Skin epidermis (tissue), 12 donors: Measurements from ENCODE around the gene CSGALNACT2.
A peak's percentile ranks its signal among the peaks of the same experiment; 100 is the strongest.

Experiments
- H3K27ac ChIP-seq, 21 experiments: fragments of 200-600 bp; sonication (generic) in 11 of 21; one replicate each; pipeline ENCODE4 v1.5.0; 2020; ENCODE audit warnings: mild to moderate bottlenecking in 3 of 21, inconsistent platforms in 2 of 21, moderate library complexity in 2 of 21
- H3K4me3 ChIP-seq, 7 experiments: fragments of 200-600 bp; sonication (generic) in 2 of 7; one replicate each; pipeline ENCODE4 v1.5.0; 2020; ENCODE audit warnings: inconsistent platforms in 2 of 7, mild to moderate bottlenecking in 2 of 7, moderate library complexity in 1 of 7

CSGALNACT2 gene

GRCh38 chr10:43111101-43111500 is 27.1 kb upstream of the CSGALNACT2 start:
- H3K27ac ChIP-seq = peak overlapping the region in 9 of 21 experiments; percentile 4 to 79 (median 35)

DNA sequence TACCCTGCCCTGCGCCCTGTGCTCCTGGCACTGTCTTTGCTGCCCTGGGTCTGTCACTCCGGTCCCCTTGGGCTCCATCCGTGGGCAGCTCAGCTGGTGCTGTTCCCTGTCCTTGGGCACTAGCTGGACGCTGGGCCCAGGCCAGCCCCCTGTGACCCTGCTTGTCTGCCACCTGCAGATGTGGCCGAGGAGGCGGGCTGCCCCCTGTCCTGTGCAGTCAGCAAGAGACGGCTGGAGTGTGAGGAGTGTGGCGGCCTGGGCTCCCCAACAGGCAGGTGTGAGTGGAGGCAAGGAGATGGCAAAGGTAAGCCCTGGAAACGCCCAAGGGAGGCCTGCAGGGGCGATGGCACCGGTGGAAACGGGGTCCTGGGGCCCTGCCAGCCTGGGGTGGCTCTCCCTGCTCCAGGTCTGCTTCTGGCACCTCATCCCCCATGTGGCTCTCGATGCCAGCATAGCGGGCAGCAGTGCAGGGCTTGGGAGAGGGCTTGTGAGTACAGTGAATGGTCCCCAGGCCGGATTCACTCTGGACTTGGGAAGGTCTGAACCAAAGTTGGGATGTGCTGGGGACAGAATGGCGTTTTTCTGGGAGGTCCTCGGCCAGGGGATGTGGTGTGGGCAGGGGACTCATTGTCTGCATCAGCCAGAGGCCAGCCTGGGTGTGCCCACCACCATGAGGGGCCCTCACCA is 26.2 kb upstream of the CSGALNACT2 start:
- Histone ChIP-seq H3K27ac (no peak overlapping the region), H3K4me3 (no peak overlapping the region)

More at GRCh38 chr10:43111101-43111500, 27.1 kb upstream of the CSGALNACT2 start:
- H3K4me3 ChIP-seq = no peak overlapping the region

- Histone ChIP-seq H3K27ac (no peak overlapping the region), H3K4me3 (no peak overlapping the region)
These were observed 25.7 kb upstream of the CSGALNACT2 start for GRCh38 chr10:43112608-43112961.

DNA sequence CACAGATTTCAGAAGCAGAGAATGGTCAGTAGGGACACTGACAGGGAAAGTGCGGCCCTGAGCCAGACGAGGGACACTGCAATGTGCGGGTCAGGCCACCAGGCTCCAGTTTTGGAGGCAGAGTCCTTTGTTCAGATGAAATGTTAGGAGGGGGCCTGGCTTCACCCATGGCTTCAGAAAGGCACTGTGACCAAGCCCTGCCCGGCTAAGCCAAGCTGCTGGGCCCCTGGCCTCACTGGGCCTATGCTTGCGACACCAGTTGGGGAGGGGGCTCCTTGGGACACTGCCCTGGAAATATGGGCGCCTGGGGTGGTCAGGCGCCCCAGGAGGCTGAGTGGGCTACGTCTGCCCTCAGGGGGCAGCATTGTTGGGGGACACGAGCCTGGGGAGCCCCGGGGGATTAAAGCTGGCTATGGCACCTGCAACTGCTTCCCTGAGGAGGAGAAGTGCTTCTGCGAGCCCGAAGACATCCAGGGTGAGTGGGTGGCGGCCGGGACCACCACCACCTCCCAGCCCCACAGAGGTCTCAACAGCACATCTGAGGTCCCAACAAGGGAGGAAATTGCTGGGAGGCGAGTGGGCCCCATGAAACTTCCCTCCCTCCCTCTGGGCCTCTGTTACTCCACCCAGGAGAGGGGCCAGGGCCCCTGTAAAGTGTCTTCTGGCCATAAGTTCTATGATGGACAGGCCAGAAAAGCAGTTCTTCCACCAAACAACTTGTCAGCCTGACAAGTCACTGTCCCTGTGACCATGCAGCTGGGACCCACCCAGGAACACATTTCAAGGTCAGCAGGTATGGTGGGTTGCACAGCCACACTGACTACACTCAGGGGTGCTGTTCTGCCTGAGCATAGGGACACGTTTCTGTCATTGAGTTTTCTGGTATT is 24.8 kb upstream of the CSGALNACT2 start:
- Histone ChIP-seq H3K27ac (no peak overlapping the region), H3K4me3 (no peak overlapping the region)

DNA sequence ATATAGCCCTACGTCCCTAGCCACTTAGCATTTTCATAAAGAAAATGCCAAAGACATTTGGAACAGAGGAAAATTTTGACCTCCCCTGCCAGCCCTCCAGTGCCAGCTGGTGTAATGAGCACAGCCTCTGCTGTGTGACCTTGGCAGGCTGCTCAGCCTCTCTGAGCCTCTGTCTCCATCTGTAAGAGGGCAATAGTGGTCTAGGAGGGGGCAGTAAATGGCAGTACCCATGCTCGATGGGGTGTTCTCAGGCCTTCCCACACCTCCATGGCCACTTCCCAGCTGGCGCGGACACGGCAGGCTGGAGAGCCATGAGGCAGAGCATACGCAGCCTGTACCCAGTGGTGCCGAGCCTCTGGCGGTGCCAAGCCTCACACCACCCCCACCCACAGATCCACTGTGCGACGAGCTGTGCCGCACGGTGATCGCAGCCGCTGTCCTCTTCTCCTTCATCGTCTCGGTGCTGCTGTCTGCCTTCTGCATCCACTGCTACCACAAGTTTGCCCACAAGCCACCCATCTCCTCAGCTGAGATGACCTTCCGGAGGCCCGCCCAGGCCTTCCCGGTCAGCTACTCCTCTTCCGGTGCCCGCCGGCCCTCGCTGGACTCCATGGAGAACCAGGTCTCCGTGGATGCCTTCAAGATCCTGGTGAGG is 24.0 kb upstream of the CSGALNACT2 start:
- no peak overlapping the region for H3K4me3 ChIP-seq
- H3K27ac ChIP-seq = no peak overlapping the region

GRCh38 chr10:43114743-43115611 is 23.3 kb upstream of the CSGALNACT2 start:
- no peak overlapping the region for H3K27ac ChIP-seq
- H3K4me3 ChIP-seq = no peak overlapping the region

DNA sequence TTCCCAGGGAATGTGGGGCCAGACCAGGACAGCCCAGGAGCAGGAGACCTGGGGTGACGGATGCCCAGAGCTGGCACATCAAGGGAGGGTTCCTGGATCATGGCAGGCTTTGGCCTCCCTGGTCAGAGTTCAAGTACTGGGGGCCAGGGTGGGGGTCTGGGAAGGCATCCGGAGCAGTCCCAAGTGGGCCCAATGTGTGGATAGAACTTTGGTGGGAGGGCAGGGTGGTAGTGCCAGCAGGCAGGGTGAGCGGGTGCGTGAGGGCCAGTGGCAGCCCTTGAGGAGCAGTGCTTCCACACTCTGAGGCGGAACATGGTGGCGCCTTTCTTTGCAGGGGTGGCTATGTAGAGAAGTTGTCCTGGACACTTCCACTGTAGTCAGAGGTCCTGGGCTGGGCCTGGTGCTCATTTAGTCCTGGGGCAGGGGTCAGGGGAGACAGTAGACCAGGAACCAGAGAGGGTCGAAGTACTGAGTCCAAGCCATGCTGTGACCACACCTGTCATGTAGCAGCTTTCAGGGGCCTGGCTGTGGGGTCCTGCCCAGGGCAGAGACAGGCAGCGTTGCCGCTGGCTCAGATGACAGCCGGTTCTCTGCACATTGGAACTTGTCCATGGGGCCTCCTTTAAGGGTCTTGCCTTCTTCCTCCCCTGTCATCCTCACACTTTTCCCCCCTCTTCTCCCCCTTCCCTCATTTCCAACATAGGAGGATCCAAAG is 22.2 kb upstream of the CSGALNACT2 start:
- Histone ChIP-seq H3K4me3 (no peak overlapping the region), H3K27ac (no peak overlapping the region)

- H3K27ac ChIP-seq = no peak overlapping the region
- no peak overlapping the region for H3K4me3 ChIP-seq
These were observed 21.6 kb upstream of the CSGALNACT2 start for GRCh38 chr10:43116596-43116995.

- Histone ChIP-seq H3K27ac (no peak overlapping the region), H3K4me3 (no peak overlapping the region)
These were observed 21.0 kb upstream of the CSGALNACT2 start for GRCh38 chr10:43117031-43117776.

DNA sequence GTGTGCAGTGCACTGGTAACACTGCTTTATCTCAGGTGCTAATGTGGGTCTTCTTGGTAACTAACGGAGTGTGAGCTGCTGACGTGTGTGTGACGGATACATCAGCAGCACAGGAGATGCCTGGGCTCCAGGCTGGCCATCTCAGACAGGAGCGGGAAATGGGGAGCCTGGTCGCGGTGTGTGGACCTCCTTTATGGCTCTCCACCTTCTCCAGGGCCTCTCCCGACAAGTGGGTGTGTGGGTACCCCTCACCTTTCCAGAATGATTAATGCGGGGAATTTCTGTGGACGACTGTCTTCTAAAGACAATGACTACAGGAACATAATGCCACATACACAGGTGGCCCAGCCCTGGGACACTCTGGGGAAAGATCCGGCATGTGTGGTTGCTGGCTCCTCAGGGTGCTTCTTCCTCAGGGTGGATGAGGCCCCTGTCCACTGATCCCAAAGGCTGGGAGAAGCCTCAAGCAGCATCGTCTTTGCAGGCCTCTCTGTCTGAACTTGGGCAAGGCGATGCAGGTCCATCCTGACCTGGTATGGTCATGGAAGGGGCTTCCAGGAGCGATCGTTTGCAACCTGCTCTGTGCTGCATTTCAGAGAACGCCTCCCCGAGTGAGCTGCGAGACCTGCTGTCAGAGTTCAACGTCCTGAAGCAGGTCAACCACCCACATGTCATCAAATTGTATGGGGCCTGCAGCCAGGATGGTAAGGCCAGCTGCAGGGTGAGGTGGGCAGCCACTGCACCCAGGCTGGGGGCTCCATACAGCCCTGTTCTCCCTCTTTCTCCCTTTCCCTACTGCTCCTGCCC is 20.3 kb upstream of the CSGALNACT2 start:
- Histone ChIP-seq H3K27ac (no peak overlapping the region), H3K4me3 (no peak overlapping the region)

DNA sequence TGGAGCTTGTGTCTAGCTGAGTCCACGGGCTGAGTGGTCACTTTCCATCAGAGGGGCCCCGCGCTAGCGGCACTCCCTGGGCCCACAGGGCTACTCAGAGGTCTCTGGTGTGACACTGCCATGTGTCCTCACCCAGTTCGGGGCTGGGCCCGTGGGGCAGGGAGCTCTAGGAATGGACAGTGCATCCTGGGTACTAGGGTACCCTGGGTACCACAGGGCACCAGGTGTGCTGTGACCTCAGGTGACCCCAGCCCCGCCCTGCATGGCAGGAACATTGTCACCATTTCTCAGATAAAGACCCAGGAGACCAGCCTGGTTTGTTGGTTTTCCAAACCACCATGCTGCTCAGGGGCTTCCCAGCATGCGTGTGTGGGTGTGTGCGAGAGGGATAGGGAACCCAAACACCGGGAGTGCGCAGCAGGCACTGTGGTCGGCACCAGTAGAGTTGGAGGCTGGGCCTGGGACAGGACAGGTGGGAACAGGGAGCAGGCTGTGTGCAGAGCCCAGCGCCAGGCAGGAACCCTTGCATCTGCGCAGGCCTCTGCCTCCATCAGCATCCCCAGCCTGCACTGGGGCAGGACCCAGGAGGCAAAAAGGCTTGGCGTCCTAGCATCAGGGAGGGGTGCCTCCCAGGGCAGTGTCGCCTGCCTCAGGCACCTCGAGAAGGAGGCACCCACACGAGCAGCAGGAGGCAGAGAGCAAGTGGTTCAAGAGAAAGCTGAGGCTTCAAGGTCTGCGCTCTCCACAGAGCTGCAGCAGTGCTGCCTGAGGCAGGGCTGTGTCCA is 19.4 kb upstream of the CSGALNACT2 start:
- Histone ChIP-seq H3K4me3 (no peak overlapping the region), H3K27ac (no peak overlapping the region)

DNA sequence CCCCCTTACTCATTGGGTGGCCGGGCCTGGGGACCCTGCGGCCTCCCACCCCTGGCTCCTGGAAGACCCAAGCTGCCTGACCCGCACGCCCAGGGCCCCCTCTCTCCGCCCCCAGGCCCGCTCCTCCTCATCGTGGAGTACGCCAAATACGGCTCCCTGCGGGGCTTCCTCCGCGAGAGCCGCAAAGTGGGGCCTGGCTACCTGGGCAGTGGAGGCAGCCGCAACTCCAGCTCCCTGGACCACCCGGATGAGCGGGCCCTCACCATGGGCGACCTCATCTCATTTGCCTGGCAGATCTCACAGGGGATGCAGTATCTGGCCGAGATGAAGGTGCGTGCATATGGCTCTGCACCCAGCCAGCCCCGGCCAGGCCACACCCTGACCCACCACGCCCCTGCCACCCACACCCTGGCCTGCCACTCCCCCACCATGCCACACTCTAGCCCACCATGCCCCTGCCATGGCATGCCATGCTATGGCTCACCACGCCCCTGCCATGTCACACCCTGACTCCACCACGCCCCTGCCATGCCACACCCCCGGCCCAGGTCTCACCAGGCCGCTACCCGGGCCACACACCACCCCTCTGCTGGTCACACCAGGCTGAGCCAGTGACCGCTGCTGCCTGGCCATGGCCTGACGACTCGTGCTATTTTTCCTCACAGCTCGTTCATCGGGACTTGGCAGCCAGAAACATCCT is 18.7 kb upstream of the CSGALNACT2 start:
- no peak overlapping the region for H3K4me3 ChIP-seq
- no peak overlapping the region for H3K27ac ChIP-seq

DNA sequence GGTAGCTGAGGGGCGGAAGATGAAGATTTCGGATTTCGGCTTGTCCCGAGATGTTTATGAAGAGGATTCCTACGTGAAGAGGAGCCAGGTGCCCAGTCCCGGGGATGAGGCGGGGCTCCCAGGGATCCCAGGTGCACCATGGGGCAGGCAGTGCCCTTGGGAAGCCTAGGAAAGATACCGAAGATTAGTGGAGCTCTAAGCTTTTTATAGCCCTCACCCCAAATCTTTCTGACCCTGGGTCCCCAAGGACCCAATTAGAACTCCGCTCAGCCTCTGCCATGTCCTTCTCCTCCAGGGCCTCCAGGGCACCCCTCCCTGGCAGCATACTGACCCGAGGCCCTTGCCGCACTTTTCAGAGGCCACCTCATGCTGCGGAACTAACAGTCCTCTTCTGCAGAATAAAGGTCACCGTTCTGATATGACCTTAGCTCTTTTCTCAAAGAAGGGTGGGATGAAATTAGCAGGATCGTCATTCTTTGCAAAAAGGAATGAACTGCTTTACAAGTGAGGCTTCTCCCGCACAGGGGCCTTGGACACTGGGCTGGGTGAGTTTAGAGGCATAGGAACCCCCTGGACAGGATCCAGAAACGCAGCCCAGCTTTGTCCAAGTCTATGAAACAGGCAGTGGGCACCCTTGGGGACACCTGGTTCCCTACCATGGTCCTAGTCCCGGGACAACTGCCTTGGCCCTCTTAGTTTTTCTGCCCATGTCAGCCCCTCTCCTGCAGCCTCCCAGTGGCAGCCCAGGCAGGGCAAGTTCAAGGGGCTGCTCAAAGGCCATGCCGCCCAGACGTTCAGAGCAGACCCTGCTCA is 17.9 kb upstream of the CSGALNACT2 start:
- no peak overlapping the region for H3K4me3 ChIP-seq
- H3K27ac ChIP-seq = peak overlapping the region in 12 of 21 experiments; percentile 3 to 74 (median 48)

GRCh38 chr10:43120929-43121314 is 17.3 kb upstream of the CSGALNACT2 start:
- no peak overlapping the region for H3K4me3 ChIP-seq
- peak overlapping the region in 12 of 21 experiments; percentile 5 to 74 (median 48) for H3K27ac ChIP-seq

- peak overlapping the region in 13 of 21 experiments; percentile 11 to 74 (median 45) for H3K27ac ChIP-seq
- H3K4me3 ChIP-seq = no peak overlapping the region
These were observed 16.8 kb upstream of the CSGALNACT2 start for GRCh38 chr10:43121444-43121843.
